Fibroblast of the conjunctiva (primary cell): ENCODE data around the gene CRKL.
"Not testable (repeated sequence)": the region's sequence is repeated elsewhere in the genome, so short reads cannot be mapped to it uniquely, and the experiment has no call there.

ENCODE experiments used
- DNase-seq: peaks from one replicate; pipeline ENCODE4 v3.0.0-alpha.2; 2010; ENCODE audit warnings: low read depth

The CRKL gene

GRCh38 chr22:20916916-20917810, at the start of gene CRKL:
Gene CRKL, plus strand, starts transcription at chr22:20917407. Its CDS starts 528 bp downstream, at chr22:20917935.
- peak; percentile 96 for DNase-seq

- no peak for DNase-seq
Observed at GRCh38 chr22:20868025-20868962, 48.9 kb upstream of the CRKL start.

- DNase-seq, result no peak
Observed at GRCh38 chr22:20869234-20869633, 48.0 kb upstream of the CRKL start.

- DNase-seq, result no peak
Observed at GRCh38 chr22:20873214-20873613, 44.0 kb upstream of the CRKL start.

- no peak for DNase-seq
Observed at GRCh38 chr22:20875296-20875695, 41.9 kb upstream of the CRKL start.

GRCh38 chr22:20877715-20878114, 39.5 kb upstream of the CRKL start:
- no peak for DNase-seq

GRCh38 chr22:20881231-20881630, 36.0 kb upstream of the CRKL start:
- DNase-seq, result no peak

GRCh38 chr22:20881869-20882815, 35.1 kb upstream of the CRKL start:
- DNase-seq, result no peak

GRCh38 chr22:20882855-20883254, 34.4 kb upstream of the CRKL start:
- no peak for DNase-seq

- DNase-seq, result no peak
Observed at GRCh38 chr22:20884454-20884853, 32.8 kb upstream of the CRKL start.

- no peak for DNase-seq
Observed at GRCh38 chr22:20885017-20885556, 32.1 kb upstream of the CRKL start.

GRCh38 chr22:20885557-20886323, 31.5 kb upstream of the CRKL start:
- peak; percentile 74 for DNase-seq

- DNase-seq, result no peak
Observed at GRCh38 chr22:20887375-20887774, 29.8 kb upstream of the CRKL start.

GRCh38 chr22:20889025-20889704, 28.0 kb upstream of the CRKL start:
- no peak for DNase-seq

- no peak for DNase-seq
Observed at GRCh38 chr22:20889904-20890540, 27.2 kb upstream of the CRKL start.

GRCh38 chr22:20890975-20891374, 26.2 kb upstream of the CRKL start:
- no peak for DNase-seq

- not testable (repeated sequence) for DNase-seq
Observed at GRCh38 chr22:20897737-20898136, 19.5 kb upstream of the CRKL start.

GRCh38 chr22:20899827-20900423, 17.3 kb upstream of the CRKL start:
- no peak for DNase-seq
